Measurements from ENCODE around the gene F2R. TPM values are rescaled to one million over a fixed set of nuclear protein-coding genes. Genes with fewer than 3 reads are reported as not detected.

Gene F2R
- total RNA-seq, 4 donors from 2014 or later, result 2.4 to 4.2 (median 3.8) TPM

DNA sequence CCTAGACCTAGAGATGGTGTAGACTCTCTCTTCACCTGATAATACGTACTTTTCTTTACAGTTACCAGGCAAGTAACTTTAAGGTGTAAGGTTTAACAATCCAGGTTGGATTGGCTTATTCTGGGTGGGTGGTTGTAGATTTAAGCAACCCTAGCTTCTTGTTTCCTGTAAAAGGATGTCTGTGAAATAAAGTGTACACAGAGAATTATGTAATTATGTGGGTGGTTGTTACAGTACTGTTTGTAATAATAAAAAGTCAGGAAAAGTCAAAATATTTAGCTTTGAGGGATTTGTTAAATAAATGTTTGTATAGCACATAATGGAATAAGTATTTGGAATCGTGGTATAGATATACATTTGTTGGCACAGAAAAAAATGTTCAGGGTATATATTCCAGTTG lies 43.7 kb upstream of the F2R start:
- intact Hi-C loops (cut with DNase I; ENCODE audit: low total_unique reads), result no loop called here
- no peaks in the 10 kb centered on the region for H3K27me3 ChIP-seq
- no peak overlapping the region for H3K27ac ChIP-seq
- TF ChIP-seq POLR2A (IDR thresholded peaks at IDR 0.05), result no peak
- TF ChIP-seq, protein P1, sequence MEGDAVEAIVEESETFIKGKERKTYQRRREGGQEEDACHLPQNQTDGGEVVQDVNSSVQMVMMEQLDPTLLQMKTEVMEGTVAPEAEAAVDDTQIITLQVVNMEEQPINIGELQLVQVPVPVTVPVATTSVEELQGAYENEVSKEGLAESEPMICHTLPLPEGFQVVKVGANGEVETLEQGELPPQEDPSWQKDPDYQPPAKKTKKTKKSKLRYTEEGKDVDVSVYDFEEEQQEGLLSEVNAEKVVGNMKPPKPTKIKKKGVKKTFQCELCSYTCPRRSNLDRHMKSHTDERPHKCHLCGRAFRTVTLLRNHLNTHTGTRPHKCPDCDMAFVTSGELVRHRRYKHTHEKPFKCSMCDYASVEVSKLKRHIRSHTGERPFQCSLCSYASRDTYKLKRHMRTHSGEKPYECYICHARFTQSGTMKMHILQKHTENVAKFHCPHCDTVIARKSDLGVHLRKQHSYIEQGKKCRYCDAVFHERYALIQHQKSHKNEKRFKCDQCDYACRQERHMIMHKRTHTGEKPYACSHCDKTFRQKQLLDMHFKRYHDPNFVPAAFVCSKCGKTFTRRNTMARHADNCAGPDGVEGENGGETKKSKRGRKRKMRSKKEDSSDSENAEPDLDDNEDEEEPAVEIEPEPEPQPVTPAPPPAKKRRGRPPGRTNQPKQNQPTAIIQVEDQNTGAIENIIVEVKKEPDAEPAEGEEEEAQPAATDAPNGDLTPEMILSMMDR (IDR thresholded peaks at IDR 0.05 in 4 of 5, conservative IDR thresholded peaks at IDR 0.05 in 1 of 5), result no peak
- H3K4me1 ChIP-seq, result no peaks in the 10 kb centered on the region
- no peaks in the 10 kb centered on the region for H3K36me3 ChIP-seq
- in situ Hi-C loops (cut with MboI; ENCODE audit: low sequenced_read_pairs in 4 of 4), result no loop called here
- DNase-seq (no peak), ATAC-seq (no peak)
- H3K4me3 ChIP-seq, result no peak overlapping the region
- no peaks in the 10 kb centered on the region for H3K9me3 ChIP-seq

DNA sequence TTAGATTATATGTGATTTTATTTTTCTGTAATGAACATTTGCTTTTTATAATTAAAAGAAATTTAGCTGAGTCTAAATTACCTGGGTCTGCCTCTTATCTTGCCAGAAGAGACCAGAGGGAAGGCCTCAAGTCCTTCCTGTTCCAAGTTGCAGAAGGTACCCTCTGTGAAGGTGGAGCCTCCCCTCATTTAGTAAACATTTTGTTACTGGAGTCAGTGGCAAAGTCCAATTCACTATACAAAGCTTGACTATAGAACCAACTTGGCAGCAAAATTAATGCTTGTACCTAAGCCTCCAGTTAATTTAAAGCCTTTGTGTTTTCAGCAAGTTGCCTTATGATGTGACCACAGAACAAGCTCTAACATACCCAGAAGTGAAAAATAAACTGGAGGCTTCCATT lies 42.8 kb upstream of the F2R start:
- no peaks in the 10 kb centered on the region for H3K27me3 ChIP-seq
- no peaks in the 10 kb centered on the region for H3K36me3 ChIP-seq
- H3K9me3 ChIP-seq, result no peaks in the 10 kb centered on the region
- no peak overlapping the region for H3K27ac ChIP-seq
- TF ChIP-seq, protein P1 (IDR thresholded peaks at IDR 0.05 in 4 of 5, conservative IDR thresholded peaks at IDR 0.05 in 1 of 5), result no peak
- TF ChIP-seq POLR2A (IDR thresholded peaks at IDR 0.05), result no peak
- in situ Hi-C loops (cut with MboI; ENCODE audit: low sequenced_read_pairs in 4 of 4), result no loop called here
- H3K4me1 ChIP-seq, result no peaks in the 10 kb centered on the region
- H3K4me3 ChIP-seq, result no peak overlapping the region
- DNase-seq (no peak), ATAC-seq (no peak)
- intact Hi-C loops (cut with DNase I; ENCODE audit: low total_unique reads), result no loop called here

DNA sequence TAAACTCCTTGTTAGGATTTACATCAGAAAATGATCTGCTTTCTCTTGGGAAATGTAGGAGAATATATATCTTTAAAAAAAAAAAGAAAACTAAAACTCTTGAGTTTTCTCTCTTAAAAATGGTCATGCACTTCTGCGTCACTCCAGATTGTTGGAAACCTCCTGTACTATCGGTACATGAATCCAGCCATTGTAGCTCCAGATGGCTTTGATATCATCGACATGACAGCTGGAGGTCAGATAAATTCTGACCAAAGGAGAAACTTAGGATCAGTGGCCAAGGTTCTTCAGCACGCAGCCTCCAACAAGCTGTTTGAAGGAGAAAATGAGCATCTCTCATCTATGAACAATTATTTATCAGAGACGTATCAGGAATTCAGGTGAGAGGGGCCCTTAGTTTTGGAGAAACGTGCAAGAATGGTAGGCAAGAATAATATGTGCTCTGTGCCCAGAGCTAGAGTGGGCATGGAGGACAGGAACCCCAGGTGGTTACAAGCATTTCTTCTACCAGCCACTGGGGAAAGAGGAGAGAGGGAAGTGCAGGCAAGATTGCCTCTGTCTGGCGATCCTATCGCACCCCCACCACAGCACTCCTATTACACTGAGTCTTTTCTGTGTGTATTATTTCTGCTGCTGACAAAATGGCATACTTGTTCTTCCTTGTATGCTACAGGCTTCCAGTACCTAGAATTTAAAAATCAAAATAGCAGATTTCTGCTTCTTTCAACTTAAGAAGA lies 41.4 kb upstream of the F2R start:
- intact Hi-C loops (cut with DNase I; ENCODE audit: low total_unique reads), result no loop called here
- no peaks in the 10 kb centered on the region for H3K27me3 ChIP-seq
- H3K4me3 ChIP-seq, result no peak overlapping the region
- no peaks in the 10 kb centered on the region for H3K36me3 ChIP-seq
- no peak for TF ChIP-seq POLR2A (IDR thresholded peaks at IDR 0.05)
- TF ChIP-seq, protein P1 (IDR thresholded peaks at IDR 0.05 in 4 of 5, conservative IDR thresholded peaks at IDR 0.05 in 1 of 5), result no peak
- no peaks in the 10 kb centered on the region for H3K4me1 ChIP-seq
- DNase-seq, result no peak
- ATAC-seq, result no peak
- H3K27ac ChIP-seq, result no peak overlapping the region
- in situ Hi-C loops (cut with MboI; ENCODE audit: low sequenced_read_pairs in 4 of 4), result no loop called here
- H3K9me3 ChIP-seq, result no peaks in the 10 kb centered on the region

DNA sequence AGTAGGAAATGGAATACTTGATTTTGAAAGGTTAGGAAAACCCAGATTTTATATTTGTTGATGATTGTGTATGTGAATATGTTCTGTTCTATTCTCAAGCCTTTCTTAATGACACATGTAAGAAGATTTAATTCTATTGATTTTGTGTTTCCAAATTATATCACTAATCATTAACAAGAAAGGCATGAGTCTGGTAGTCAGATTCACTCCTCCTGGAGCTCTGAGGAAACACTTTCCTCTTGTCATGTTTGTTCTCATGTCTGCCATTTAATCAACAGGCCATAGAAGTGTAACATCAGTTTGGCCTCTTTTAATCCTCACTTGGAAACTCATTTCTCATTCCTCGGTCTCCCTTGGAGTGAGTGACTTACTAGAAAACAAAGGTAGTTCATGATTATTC lies 40.6 kb upstream of the F2R start:
- intact Hi-C loops (cut with DNase I; ENCODE audit: low total_unique reads) (no loop called here), in situ Hi-C loops (cut with MboI; ENCODE audit: low sequenced_read_pairs in 4 of 4) (no loop called here)
- ATAC-seq, result no peak
- Histone ChIP-seq H3K27me3 (no peaks in the 10 kb centered on the region), H3K27ac (no peak overlapping the region), H3K4me1 (no peaks in the 10 kb centered on the region), H3K36me3 (no peaks in the 10 kb centered on the region), H3K4me3 (no peak overlapping the region), H3K9me3 (no peaks in the 10 kb centered on the region)
- no peak for TF ChIP-seq POLR2A (IDR thresholded peaks at IDR 0.05)
- TF ChIP-seq, protein P1 (IDR thresholded peaks at IDR 0.05 in 4 of 5, conservative IDR thresholded peaks at IDR 0.05 in 1 of 5), result no peak
- DNase-seq, result no peak

All from gastrocnemius medialis (tissue), 4 donors.